HCT116 (cell line): Measurements from ENCODE around the gene PITRM1. TPM values are rescaled to one million over a fixed set of nuclear protein-coding genes. Genes with fewer than 3 reads are reported as not detected.

Source experiments
- ATAC-seq: fragments of 200-7000 bp; cut with Tn5 transposase; 2 replicates; pipeline ENCODE4 v1.9.1; 2020; ENCODE audit warnings: mild to moderate bottlenecking, moderate library complexity
- BruUV-seq: library from RNA; stranded (reverse); fragments of 400-500 nt; replicated peaks from 2 replicates; lab custom pipeline; 2021; lab: Mats Ljungman, UMichigan
- CTCF ChIA-PET: fragments of 300-600 bp; sonication (Branson Sonifier 250); formaldehyde crosslinking; loops from one replicate; lab custom pipeline; 2021; ENCODE audit warnings: antibody characterized with exemption; lab: Charles Lee
- POLR2A ChIA-PET: fragments of 300-600, 350-600 bp; sonication (Branson Sonifier 250); formaldehyde crosslinking; loops from one replicate; lab custom pipeline; 2021; ENCODE audit warnings: antibody characterized with exemption; lab: Charles Lee
- RAD21 ChIA-PET, 2 experiments: fragments of 300-600 bp; sonication (Branson Sonifier 250); formaldehyde crosslinking; loops; one replicate each; lab custom pipeline; 2023; ENCODE audit warnings: low total read pairs in 2 of 2; ENCODE audit not compliant: uncharacterized antibody in 2 of 2, unreplicated experiment in 2 of 2, low non-redundant PET in 1 of 2; lab: Charles Lee
- DNase-seq: peaks from one replicate; pipeline ENCODE4 v3.0.0-alpha.2; 2010; ENCODE audit warnings: low read depth, low spot score
- H2AFZ ChIP-seq: fragments of 200-600 bp; shearing (Covaris generic), sonication (generic); 2 replicates; pipeline ENCODE4 v1.6.1; 2017; ENCODE audit warnings: low read depth, mixed run types, mixed read lengths, antibody characterized with exemption, low read length; ENCODE audit not compliant: poor library complexity, severe bottlenecking
- H3K27ac ChIP-seq: 2 replicates; pipeline ENCODE4 v1.5.1; 2012; ENCODE audit warnings: low read depth, low read length
- H3K27me3 ChIP-seq: fragments of 200-600 bp; sonication (generic); 2 replicates; pipeline ENCODE4 v1.6.1; 2016; ENCODE audit warnings: mixed run types, low read length, mixed read lengths; ENCODE audit not compliant: insufficient read depth
- H3K36me3 ChIP-seq, 2 experiments: fragments of 200-500 bp in 1 of 2; fragments of 200-600 bp in 1 of 2; sonication (Bioruptor generic) in 1 of 2; sonication (generic) in 1 of 2; 2 replicates each; pipeline versions ENCODE4 v1.5.1 to v1.6.1; 2014 to 2016; ENCODE audit warnings: low read length in 2 of 2, inconsistent platforms in 1 of 2, mixed read lengths in 1 of 2, mixed run types in 1 of 2; ENCODE audit not compliant: insufficient read depth in 2 of 2, control insufficient read depth in 1 of 2
- H3K4me1 ChIP-seq, 2 experiments: fragments of 200-600 bp in 1 of 2; sonication (generic) in 1 of 2; 2 replicates each; pipeline versions ENCODE4 v1.5.1 to v1.6.1; 2012 to 2017; ENCODE audit warnings: low read length in 2 of 2, inconsistent platforms in 1 of 2, mild to moderate bottlenecking in 1 of 2, mixed read lengths in 1 of 2, mixed run types in 1 of 2, moderate library complexity in 1 of 2; ENCODE audit not compliant: insufficient read depth in 2 of 2, control insufficient read depth in 1 of 2
- H3K4me2 ChIP-seq: fragments of 200-600 bp; sonication (generic); 2 replicates; pipeline ENCODE4 v1.6.1; 2017; ENCODE audit warnings: mixed run types, low read length, mixed read lengths
- H3K4me3 ChIP-seq, 2 experiments: fragments of 200-600 bp in 1 of 2; sonication (generic) in 1 of 2; replicated peaks in 1 of 2; 2 replicates each; pipeline ENCODE4 v1.5.1; 2011 to 2016; ENCODE audit warnings: low read length in 2 of 2, control low read depth in 1 of 2, low read depth in 1 of 2, mild to moderate bottlenecking in 1 of 2, mixed read lengths in 1 of 2, mixed run types in 1 of 2
- H3K79me2 ChIP-seq: fragments of 200-600 bp; sonication (generic); 2 replicates; pipeline ENCODE4 v1.6.1; 2017; ENCODE audit warnings: mild to moderate bottlenecking, mixed run types, low read length, moderate library complexity, mixed read lengths; ENCODE audit not compliant: insufficient read depth
- H3K9ac ChIP-seq: fragments of 200-600 bp; sonication (generic); 2 replicates; pipeline ENCODE4 v1.6.1; 2016; ENCODE audit warnings: low read length, mixed read lengths
- H3K9me2 ChIP-seq: fragments of 200-600 bp; sonication (generic), shearing (Covaris generic); 2 replicates; pipeline ENCODE4 v1.6.1; 2017; ENCODE audit warnings: mixed run types, mild to moderate bottlenecking, moderate library complexity; ENCODE audit not compliant: insufficient read depth
- H3K9me3 ChIP-seq, 2 experiments: fragments of 200-500 bp in 1 of 2; fragments of 200-600 bp in 1 of 2; sonication (Bioruptor generic) in 1 of 2; sonication (generic) in 1 of 2; 2 replicates each; pipeline ENCODE4 v1.6.1; 2014 to 2017; ENCODE audit warnings: low read length in 2 of 2, mixed read lengths in 2 of 2, inconsistent platforms in 1 of 2, low read depth in 1 of 2, mild to moderate bottlenecking in 1 of 2, mixed run types in 1 of 2, moderate library complexity in 1 of 2; ENCODE audit not compliant: control insufficient read depth in 1 of 2, insufficient read depth in 1 of 2
- H4K20me1 ChIP-seq: fragments of 200-600 bp; sonication (generic), shearing (Covaris generic); 2 replicates; pipeline ENCODE4 v1.6.1; 2017; ENCODE audit warnings: mixed run types, mild to moderate bottlenecking, moderate library complexity; ENCODE audit not compliant: insufficient read depth
- ELF1 ChIP-seq: IDR thresholded peaks from 2 replicates; pipeline ENCODE4 v1.6.1; 2012; ENCODE audit warnings: low read depth, borderline replicate concordance
- EZH2 ChIP-seq: fragments of 200-600 bp; sonication (generic); IDR thresholded peaks from 2 replicates; pipeline ENCODE4 v1.6.1; 2017; ENCODE audit warnings: antibody characterized with exemption, mixed run types
- EZH2phosphoT487 ChIP-seq: fragments of 200-600 bp; IDR thresholded peaks from 2 replicates; pipeline ENCODE4 v1.6.1; 2018; ENCODE audit warnings: antibody characterized with exemption, borderline replicate concordance
- FOSL1 ChIP-seq: IDR thresholded peaks from 2 replicates; pipeline ENCODE4 v1.6.1; 2012; ENCODE audit warnings: low read depth
- JUND ChIP-seq: IDR thresholded peaks from 2 replicates; pipeline ENCODE4 v1.6.1; 2012
- POLR2A ChIP-seq: IDR thresholded peaks from 2 replicates; pipeline ENCODE4 v1.7.0; 2011; ENCODE audit warnings: borderline replicate concordance; ENCODE audit not compliant: insufficient read depth, insufficient read length; ENCODE audit errors: extremely low read depth
- POLR2AphosphoS5 ChIP-seq: IDR thresholded peaks from 2 replicates; pipeline ENCODE4 v1.6.1; 2011; ENCODE audit warnings: mild to moderate bottlenecking, low read depth, low read length, moderate library complexity
- SIN3A ChIP-seq: IDR thresholded peaks from 2 replicates; pipeline ENCODE4 v1.6.1; 2012; ENCODE audit warnings: low read depth
- SRF ChIP-seq: IDR thresholded peaks from 2 replicates; pipeline ENCODE4 v1.6.1; 2012; ENCODE audit warnings: low read depth
- TCF7L2 ChIP-seq: IDR thresholded peaks from 2 replicates; pipeline ENCODE4 v1.7.0; 2011; ENCODE audit warnings: borderline replicate concordance, inconsistent platforms; ENCODE audit not compliant: insufficient read depth, insufficient read length; ENCODE audit errors: extremely low read depth
- YY1 ChIP-seq: IDR thresholded peaks from 2 replicates; pipeline ENCODE4 v1.6.1; 2011; ENCODE audit warnings: low read length, low read depth, moderate library complexity, mild to moderate bottlenecking; ENCODE audit not compliant: insufficient replicate concordance; ENCODE audit errors: extremely low read depth
- ZFX ChIP-seq: fragments of 450-650 bp; IDR thresholded peaks from 2 replicates; pipeline ENCODE4 v1.6.1; 2017
- intact Hi-C: fragments of 100-400 bp; cut with micrococcal nuclease; formaldehyde crosslinking; loops from 2 replicates; pipeline ENCODE4 v1.10.0; 2022
- total RNA-seq: library from RNA; stranded (reverse); gene quantifications from one replicate; pipeline ENCODE4 v1.2.1, GENCODE V29; 2021; ENCODE audit not compliant: unreplicated experiment
- TF ChIP-seq, protein P1 (sequence below): IDR thresholded peaks from 2 replicates; pipeline ENCODE4 v1.6.1; 2011; ENCODE audit warnings: mild to moderate bottlenecking, low read length, moderate library complexity; ENCODE audit not compliant: insufficient replicate concordance; ENCODE audit errors: extremely low read depth
- TF ChIP-seq, protein P2 (sequence below): IDR thresholded peaks from 2 replicates; pipeline ENCODE4 v1.6.1; 2012; ENCODE audit warnings: low read depth

Gene PITRM1
- total RNA-seq, 1 experiment from 2014 or later = 59.5 TPM

DNA sequence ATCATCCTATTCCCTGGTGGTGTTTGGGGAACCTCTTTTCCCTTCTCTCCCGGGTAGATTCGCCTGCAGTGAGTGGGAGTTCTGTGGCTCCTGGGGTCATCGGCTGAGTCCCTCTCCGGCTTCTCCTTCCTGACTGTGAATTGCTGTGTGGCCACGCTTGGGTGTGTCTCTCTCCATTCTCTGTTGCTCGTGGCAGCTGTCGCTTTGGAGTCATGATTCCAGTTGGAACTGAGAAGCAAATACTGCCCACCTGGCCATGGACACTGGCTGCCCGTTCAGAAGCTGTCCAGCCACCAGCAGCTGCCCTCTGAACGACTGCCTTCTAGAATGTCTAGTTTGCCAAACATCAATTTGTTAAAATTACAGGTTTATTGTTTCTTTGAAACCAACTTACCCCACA lies 23.1 kb upstream of the PITRM1 start:
- Histone ChIP-seq H3K36me3 (no peaks in the 10 kb centered on the region), H3K9me3 (no peaks in the 10 kb centered on the region), H2AFZ (no peak overlapping the region), H3K27me3 (peaks cover 19% of the 10 kb centered on the region; the same call in 1 of the 2 replicates), H3K9me2 (no peaks in the 10 kb centered on the region), H3K4me1 (peaks cover 7 to 14% of the 10 kb centered on the region in 2 experiments; a peak in 3 of 4 replicates), H3K79me2 (no peaks in the 10 kb centered on the region), H3K27ac (no peak overlapping the region), H3K4me2 (no peak overlapping the region), H3K9ac (no peak overlapping the region), H4K20me1 (no peaks in the 10 kb centered on the region), H3K4me3 (no peak overlapping the region)
- POLR2A ChIA-PET = no interaction called here
- intact Hi-C loops = loop anchor here (10.0 kb wide), 2 partner anchors 1319 to 1459 kb away; no protein-coding TSS in a partner anchor
- DNase-seq (no peak), ATAC-seq (no peak)
- TF ChIP-seq SIN3A (no peak), ELF1 (no peak)
- RAD21 ChIA-PET = interaction anchor here in 1 of 2 experiments (0.6 to 0.7 kb wide), 2 partner anchors 1319 to 1631 kb away, joined by 3 read pairs; no protein-coding TSS in a partner anchor
- BruUV-seq = no TSS peak
- CTCF ChIA-PET = no interaction called here

DNA sequence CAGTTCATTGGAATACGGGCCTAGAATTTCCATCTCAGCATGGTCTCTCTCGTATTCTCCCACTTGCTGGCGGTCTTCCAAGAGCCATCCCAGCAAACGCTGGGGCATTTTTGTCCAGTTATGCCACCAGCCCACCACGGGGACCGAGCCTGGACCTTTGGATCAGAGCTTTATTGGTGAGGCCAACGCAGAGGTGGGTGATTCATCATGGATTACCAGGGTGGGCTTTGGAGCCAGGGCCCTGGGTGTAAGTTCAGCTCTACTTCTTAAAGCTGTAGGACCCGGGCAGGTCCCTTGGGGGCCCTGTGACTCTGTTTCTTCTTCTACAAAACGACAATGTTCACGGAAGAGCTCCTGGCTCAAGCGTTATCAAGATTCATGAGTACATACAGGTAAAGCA lies 22.7 kb upstream of the PITRM1 start:
- Histone ChIP-seq H3K4me1 (peaks cover 7 to 14% of the 10 kb centered on the region in 2 experiments; a peak in 3 of 4 replicates), H3K4me2 (no peak overlapping the region), H3K36me3 (no peaks in the 10 kb centered on the region), H3K9ac (no peak overlapping the region), H3K79me2 (no peaks in the 10 kb centered on the region), H3K27me3 (peaks cover 16% of the 10 kb centered on the region; the same call in 1 of the 2 replicates), H4K20me1 (no peaks in the 10 kb centered on the region), H3K4me3 (no peak overlapping the region), H3K9me3 (no peaks in the 10 kb centered on the region), H3K27ac (no peak overlapping the region), H2AFZ (no peak overlapping the region), H3K9me2 (no peaks in the 10 kb centered on the region)
- ChIA-PET POLR2A (no interaction called here), RAD21 (interaction anchor here in 1 of 2 experiments (0.6 kb wide), 1 partner anchor 1320 kb away, joined by 3 read pairs; no protein-coding TSS in a partner anchor), CTCF (no interaction called here)
- intact Hi-C loops = loop anchor here (10.0 kb wide), 2 partner anchors 1320 to 1460 kb away; no protein-coding TSS in a partner anchor
- TF ChIP-seq EZH2 (no peak), ZFX (no peak), TCF7L2 (no peak), YY1 (no peak), ELF1 (no peak), JUND (no peak), POLR2A (no peak), EZH2phosphoT487 (no peak), SRF (no peak), FOSL1 (no peak), SIN3A (no peak), POLR2AphosphoS5 (no peak)
- TF ChIP-seq, protein P1, sequence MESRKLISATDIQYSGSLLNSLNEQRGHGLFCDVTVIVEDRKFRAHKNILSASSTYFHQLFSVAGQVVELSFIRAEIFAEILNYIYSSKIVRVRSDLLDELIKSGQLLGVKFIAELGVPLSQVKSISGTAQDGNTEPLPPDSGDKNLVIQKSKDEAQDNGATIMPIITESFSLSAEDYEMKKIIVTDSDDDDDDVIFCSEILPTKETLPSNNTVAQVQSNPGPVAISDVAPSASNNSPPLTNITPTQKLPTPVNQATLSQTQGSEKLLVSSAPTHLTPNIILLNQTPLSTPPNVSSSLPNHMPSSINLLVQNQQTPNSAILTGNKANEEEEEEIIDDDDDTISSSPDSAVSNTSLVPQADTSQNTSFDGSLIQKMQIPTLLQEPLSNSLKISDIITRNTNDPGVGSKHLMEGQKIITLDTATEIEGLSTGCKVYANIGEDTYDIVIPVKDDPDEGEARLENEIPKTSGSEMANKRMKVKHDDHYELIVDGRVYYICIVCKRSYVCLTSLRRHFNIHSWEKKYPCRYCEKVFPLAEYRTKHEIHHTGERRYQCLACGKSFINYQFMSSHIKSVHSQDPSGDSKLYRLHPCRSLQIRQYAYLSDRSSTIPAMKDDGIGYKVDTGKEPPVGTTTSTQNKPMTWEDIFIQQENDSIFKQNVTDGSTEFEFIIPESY = no peak
- TF ChIP-seq, protein P2, sequence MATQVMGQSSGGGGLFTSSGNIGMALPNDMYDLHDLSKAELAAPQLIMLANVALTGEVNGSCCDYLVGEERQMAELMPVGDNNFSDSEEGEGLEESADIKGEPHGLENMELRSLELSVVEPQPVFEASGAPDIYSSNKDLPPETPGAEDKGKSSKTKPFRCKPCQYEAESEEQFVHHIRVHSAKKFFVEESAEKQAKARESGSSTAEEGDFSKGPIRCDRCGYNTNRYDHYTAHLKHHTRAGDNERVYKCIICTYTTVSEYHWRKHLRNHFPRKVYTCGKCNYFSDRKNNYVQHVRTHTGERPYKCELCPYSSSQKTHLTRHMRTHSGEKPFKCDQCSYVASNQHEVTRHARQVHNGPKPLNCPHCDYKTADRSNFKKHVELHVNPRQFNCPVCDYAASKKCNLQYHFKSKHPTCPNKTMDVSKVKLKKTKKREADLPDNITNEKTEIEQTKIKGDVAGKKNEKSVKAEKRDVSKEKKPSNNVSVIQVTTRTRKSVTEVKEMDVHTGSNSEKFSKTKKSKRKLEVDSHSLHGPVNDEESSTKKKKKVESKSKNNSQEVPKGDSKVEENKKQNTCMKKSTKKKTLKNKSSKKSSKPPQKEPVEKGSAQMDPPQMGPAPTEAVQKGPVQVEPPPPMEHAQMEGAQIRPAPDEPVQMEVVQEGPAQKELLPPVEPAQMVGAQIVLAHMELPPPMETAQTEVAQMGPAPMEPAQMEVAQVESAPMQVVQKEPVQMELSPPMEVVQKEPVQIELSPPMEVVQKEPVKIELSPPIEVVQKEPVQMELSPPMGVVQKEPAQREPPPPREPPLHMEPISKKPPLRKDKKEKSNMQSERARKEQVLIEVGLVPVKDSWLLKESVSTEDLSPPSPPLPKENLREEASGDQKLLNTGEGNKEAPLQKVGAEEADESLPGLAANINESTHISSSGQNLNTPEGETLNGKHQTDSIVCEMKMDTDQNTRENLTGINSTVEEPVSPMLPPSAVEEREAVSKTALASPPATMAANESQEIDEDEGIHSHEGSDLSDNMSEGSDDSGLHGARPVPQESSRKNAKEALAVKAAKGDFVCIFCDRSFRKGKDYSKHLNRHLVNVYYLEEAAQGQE = no peak
- DNase-seq (no peak), ATAC-seq (no peak)
- BruUV-seq = no TSS peak
